ENCODE results near the gene RRAGC. TPM values are rescaled to one million over a fixed set of nuclear protein-coding genes. Genes with fewer than 3 reads are reported as not detected.
A peak's percentile ranks its signal among the peaks of the same experiment; 100 is the strongest.

Gene RRAGC
- total and polyA plus RNA-seq, 3 donors from 2014 or later: 25.2 to 40.3 (median 29.5) TPM

DNA sequence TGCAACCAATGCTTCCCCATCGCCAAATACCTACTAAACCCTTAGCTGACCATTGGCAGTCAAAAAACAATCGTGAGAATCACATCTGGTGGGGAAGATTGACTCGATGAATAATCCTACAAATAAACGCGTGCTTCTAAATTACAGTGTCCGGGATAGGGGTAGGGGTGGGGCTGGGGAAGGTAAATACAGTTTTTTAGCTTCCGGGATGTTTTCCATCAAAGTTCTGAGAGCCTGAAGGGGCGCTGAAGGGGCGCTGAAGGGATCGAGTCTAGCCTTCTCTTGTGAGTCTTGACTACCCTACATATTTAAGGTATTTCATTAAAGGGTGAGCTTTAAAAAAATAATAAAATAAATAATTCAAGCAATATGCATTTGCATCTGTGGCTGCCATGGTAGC, 40.5 kb downstream of the RRAGC start:
- TF ChIP-seq, protein P1, sequence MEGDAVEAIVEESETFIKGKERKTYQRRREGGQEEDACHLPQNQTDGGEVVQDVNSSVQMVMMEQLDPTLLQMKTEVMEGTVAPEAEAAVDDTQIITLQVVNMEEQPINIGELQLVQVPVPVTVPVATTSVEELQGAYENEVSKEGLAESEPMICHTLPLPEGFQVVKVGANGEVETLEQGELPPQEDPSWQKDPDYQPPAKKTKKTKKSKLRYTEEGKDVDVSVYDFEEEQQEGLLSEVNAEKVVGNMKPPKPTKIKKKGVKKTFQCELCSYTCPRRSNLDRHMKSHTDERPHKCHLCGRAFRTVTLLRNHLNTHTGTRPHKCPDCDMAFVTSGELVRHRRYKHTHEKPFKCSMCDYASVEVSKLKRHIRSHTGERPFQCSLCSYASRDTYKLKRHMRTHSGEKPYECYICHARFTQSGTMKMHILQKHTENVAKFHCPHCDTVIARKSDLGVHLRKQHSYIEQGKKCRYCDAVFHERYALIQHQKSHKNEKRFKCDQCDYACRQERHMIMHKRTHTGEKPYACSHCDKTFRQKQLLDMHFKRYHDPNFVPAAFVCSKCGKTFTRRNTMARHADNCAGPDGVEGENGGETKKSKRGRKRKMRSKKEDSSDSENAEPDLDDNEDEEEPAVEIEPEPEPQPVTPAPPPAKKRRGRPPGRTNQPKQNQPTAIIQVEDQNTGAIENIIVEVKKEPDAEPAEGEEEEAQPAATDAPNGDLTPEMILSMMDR (IDR thresholded peaks at IDR 0.05): no peak
- TF ChIP-seq POLR2A (IDR thresholded peaks at IDR 0.05): no peak
- WGBS, 2 donors: 26 to 28% methylated on average over 10 of the region's 10 CpGs
- Histone ChIP-seq H3K9me3 (no peaks in the 10 kb centered on the region), H3K27me3 (no peaks in the 10 kb centered on the region), H3K4me1 (peaks cover 17% of the 10 kb centered on the region), H3K4me3 (peak overlapping the region; percentile 22 to 53), H3K36me3 (ENCODE audit: low read depth, missing control alignments) (no peaks in the 10 kb centered on the region), H3K27ac (no peak overlapping the region)
- DNase-seq: no peak
- intact Hi-C loops (cut with DNase I; ENCODE audit: low total_unique reads): no loop called here

DNA sequence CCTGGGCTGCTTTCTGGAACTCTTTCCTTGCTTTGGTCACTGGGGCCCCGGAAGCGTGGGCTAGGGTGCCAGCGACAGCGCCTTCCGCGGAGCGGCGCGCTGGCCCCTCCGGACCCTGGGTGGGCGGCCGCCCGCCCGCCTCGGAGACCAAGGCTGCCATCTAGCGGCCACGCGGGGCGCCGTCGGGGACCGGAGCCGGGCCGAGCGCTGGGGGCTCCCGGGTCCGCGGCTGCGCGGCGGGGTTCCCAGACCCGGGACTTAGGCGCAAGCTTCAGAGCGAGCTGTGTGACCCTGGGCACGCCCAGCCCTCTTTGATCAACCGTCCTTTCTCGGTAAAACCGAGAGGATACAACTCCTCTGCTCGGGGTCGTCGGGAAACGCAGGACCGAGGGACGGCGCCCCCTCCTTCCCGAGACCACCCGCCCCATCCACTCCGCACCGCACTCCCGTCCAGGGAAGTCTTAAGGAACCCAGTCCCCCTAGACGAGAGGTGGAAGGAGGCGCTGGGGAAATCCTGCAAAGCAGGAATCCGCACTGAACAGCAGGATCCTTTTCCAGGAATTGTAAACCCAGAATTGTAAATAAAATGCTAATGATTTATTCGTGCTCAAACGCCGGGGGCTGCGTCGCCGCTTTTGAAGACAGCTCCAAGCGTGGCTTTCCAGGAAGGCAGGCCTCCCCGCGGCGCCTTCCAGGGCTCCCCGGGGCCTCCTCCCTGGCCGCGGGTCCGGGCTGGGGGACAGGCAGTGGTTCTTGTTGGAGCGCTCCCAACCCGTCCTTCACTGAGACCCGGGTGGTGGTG, 41.2 kb downstream of the RRAGC start:
- DNase-seq: peak; percentile 51
- TF ChIP-seq, protein P1 (IDR thresholded peaks at IDR 0.05): peak; percentile 40 to 85 (median 59)
- no peak for TF ChIP-seq POLR2A (IDR thresholded peaks at IDR 0.05)
- H3K36me3 ChIP-seq (ENCODE audit: low read depth, missing control alignments): no peaks in the 10 kb centered on the region
- peak overlapping the region; percentile 22 to 53 for H3K4me3 ChIP-seq
- 1 to 5% methylated on average over 19 to 45 of the region's 70 CpGs for WGBS, 2 donors
- no peak overlapping the region for H3K27ac ChIP-seq
- no peaks in the 10 kb centered on the region for H3K9me3 ChIP-seq
- H3K27me3 ChIP-seq: no peaks in the 10 kb centered on the region
- intact Hi-C loops (cut with DNase I; ENCODE audit: low total_unique reads): no loop called here
- H3K4me1 ChIP-seq: peaks cover 17% of the 10 kb centered on the region

DNA sequence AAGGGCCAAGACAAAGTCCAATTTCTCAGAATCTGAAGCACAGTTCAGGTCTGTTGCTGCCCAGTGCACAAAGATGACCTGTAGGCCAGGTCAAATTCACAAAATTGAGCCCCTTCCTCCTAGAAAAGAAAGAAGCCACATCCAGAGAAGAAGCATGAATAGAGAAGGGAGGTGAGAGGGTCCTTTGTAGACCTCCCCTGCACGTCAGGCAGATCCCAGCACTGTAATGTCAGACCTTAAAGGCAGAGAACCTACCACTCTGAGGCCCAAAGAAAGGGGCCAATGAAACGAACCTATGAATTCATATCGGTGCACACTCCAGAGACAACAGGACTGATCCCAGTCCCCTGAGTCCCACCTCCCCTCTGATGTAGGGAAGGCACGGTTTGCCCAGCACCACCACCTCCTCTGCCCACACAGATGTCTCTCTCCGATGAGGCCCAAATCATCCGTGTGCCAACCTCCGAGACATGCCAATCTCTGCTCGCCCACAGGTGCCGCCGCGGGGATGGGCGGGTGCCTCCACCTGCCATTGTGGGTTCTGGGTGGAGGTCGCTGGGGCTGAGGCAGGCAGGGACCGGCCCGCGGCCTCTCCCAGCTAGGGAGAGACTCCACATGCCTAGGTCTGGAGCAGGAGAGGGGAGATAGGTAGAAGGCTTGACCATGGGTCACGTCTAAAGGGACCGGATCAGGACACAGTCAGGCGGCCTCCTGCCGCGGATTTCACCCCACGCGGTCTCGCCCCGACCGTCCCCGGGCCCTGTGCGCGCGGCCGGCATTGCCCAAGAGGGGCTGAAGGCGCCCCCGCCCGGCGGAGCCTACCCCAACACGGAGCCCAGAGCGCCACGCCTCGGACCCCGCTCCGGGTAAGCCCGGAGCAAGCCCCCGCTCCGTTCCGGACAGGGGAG, 42.1 kb downstream of the RRAGC start:
- H3K27ac ChIP-seq: no peak overlapping the region
- intact Hi-C loops (cut with DNase I; ENCODE audit: low total_unique reads): no loop called here
- 15 to 33% methylated on average over 10 to 45 of the region's 45 CpGs for WGBS, 2 donors
- no peaks in the 10 kb centered on the region for H3K36me3 ChIP-seq (ENCODE audit: low read depth, missing control alignments)
- H3K27me3 ChIP-seq: no peaks in the 10 kb centered on the region
- TF ChIP-seq, protein P1 (IDR thresholded peaks at IDR 0.05): no peak
- TF ChIP-seq POLR2A (IDR thresholded peaks at IDR 0.05): no peak
- DNase-seq: no peak
- peak overlapping the region; percentile 22 to 53 for H3K4me3 ChIP-seq
- H3K9me3 ChIP-seq: no peaks in the 10 kb centered on the region
- peaks cover 17% of the 10 kb centered on the region for H3K4me1 ChIP-seq

DNA sequence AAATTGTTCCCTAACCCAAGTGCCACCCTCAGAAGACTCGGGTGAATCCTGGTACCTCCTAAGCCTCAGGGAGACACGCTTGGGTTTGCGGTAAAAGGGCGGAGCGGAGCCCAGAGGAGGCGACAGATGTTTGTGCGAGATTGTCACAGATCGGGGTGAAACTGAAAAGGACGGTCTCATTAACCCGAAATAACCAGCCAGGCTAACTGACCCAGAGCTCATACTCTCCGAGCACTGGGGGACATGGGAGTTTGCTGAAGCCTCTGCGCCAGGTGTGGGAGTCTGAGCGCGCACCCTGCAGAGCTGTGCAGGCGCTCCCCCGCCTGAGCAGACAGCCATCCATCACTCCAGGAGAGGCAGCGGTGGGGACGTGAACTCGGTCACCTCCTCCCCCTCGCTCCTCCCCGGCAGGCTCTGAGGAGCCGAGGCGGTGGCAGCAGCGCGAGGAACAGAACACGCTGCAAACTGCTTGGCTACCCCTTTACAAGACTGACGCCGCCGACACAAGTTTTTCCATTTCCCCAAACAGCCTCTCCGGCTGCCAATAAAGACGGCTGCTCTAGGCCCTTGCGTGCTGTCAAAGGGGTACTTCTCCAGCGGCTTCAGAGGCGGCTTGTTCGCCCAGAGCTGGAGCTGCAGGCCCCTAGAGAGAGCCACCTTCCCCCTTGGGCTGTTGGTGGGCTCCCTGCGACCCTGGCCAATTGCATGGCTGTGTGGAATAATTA, 43.5 kb downstream of the RRAGC start:
- H3K27ac ChIP-seq: no peak overlapping the region
- H3K9me3 ChIP-seq: no peaks in the 10 kb centered on the region
- DNase-seq: peak; percentile 78
- peaks cover 17% of the 10 kb centered on the region for H3K4me1 ChIP-seq
- WGBS, 2 donors: 8 to 16% methylated on average over 11 to 36 of the region's 36 CpGs
- no peaks in the 10 kb centered on the region for H3K27me3 ChIP-seq
- H3K4me3 ChIP-seq: no peak overlapping the region
- TF ChIP-seq POLR2A (IDR thresholded peaks at IDR 0.05): no peak
- TF ChIP-seq, protein P1 (IDR thresholded peaks at IDR 0.05): no peak
- H3K36me3 ChIP-seq (ENCODE audit: low read depth, missing control alignments): no peaks in the 10 kb centered on the region
- intact Hi-C loops (cut with DNase I; ENCODE audit: low total_unique reads): no loop called here

Data from testis (tissue), 3 donors.